ENCODE data around the gene CCDC38. TPM values are rescaled to one million over a fixed set of nuclear protein-coding genes. Genes with fewer than 3 reads are reported as not detected.

The CCDC38 gene
- under 1 TPM in 1 of 2 donors, not detected in 1; 0.33 TPM for total RNA-seq

GRCh38 chr12:95942524-95943329, at the start of gene CCDC38:
TSS of gene CCDC38 (minus strand) at chr12:95942614. CDS start at chr12:95936509, 6,105 bp downstream.
- H3K9me3 Mint-ChIP-seq: no peaks in the 10 kb centered on the region
- H3K36me3 Mint-ChIP-seq: no peaks in the 10 kb centered on the region
- H3K27me3 Mint-ChIP-seq: peaks cover 0 to 5% of the 10 kb centered on the region in 2 donors

GRCh38 chr12:95990136-95990535, 47.7 kb upstream of the CCDC38 start:
- Mint-ChIP-seq H3K27ac (no peak overlapping the region), H3K9me3 (no peaks in the 10 kb centered on the region), H3K27me3 (no peaks in the 10 kb centered on the region), H3K4me1 (ENCODE audit: low read depth in 2 of 2) (no peaks in the 10 kb centered on the region), H3K36me3 (no peaks in the 10 kb centered on the region), H3K4me3 (no peak overlapping the region)
- DNase-seq (ENCODE audit: low spot score) (no peak), ATAC-seq (no peak)

More at GRCh38 chr12:95942524-95943329, at the start of gene CCDC38:
- peak; percentile 98 for ATAC-seq
- DNase-seq (ENCODE audit: low spot score): peak; percentile 88
- Mint-ChIP-seq H3K4me3 (peak within 1 kb of the TSS; percentile 95), H3K4me1 (ENCODE audit: low read depth in 2 of 2) (peaks cover 6 to 9% of the 10 kb centered on the region in 2 donors), H3K27ac (peak within 1 kb of the TSS; percentile 73 to 85)

- no peak overlapping the region for H3K4me3 Mint-ChIP-seq
- DNase-seq (ENCODE audit: low spot score) (no peak), ATAC-seq (no peak)
- H3K4me1 Mint-ChIP-seq (ENCODE audit: low read depth in 2 of 2): no peaks in the 10 kb centered on the region
- H3K36me3 Mint-ChIP-seq: no peaks in the 10 kb centered on the region
- H3K27ac Mint-ChIP-seq: no peak overlapping the region
- H3K9me3 Mint-ChIP-seq: no peaks in the 10 kb centered on the region
- H3K27me3 Mint-ChIP-seq: no peaks in the 10 kb centered on the region
These were observed 47.2 kb upstream of the CCDC38 start for GRCh38 chr12:95989504-95990123.

GRCh38 chr12:95988506-95989275, 46.3 kb upstream of the CCDC38 start:
- Mint-ChIP-seq H3K9me3 (no peaks in the 10 kb centered on the region), H3K4me1 (ENCODE audit: low read depth in 2 of 2) (no peaks in the 10 kb centered on the region), H3K36me3 (no peaks in the 10 kb centered on the region), H3K4me3 (no peak overlapping the region), H3K27ac (no peak overlapping the region), H3K27me3 (no peaks in the 10 kb centered on the region)
- no peak for DNase-seq (ENCODE audit: low spot score)
- ATAC-seq: no peak

- Mint-ChIP-seq H3K9me3 (no peaks in the 10 kb centered on the region), H3K4me3 (no peak overlapping the region), H3K27ac (no peak overlapping the region), H3K4me1 (ENCODE audit: low read depth in 2 of 2) (no peaks in the 10 kb centered on the region), H3K27me3 (no peaks in the 10 kb centered on the region), H3K36me3 (no peaks in the 10 kb centered on the region)
- DNase-seq (ENCODE audit: low spot score) (no peak), ATAC-seq (no peak)
These were observed 44.5 kb upstream of the CCDC38 start for GRCh38 chr12:95986635-95987570.

GRCh38 chr12:95984682-95985081, 42.3 kb upstream of the CCDC38 start:
- ATAC-seq (no peak), DNase-seq (ENCODE audit: low spot score) (no peak)
- no peaks in the 10 kb centered on the region for H3K4me1 Mint-ChIP-seq (ENCODE audit: low read depth in 2 of 2)
- H3K27me3 Mint-ChIP-seq: no peaks in the 10 kb centered on the region
- H3K4me3 Mint-ChIP-seq: no peak overlapping the region
- H3K36me3 Mint-ChIP-seq: no peaks in the 10 kb centered on the region
- no peak overlapping the region for H3K27ac Mint-ChIP-seq
- H3K9me3 Mint-ChIP-seq: no peaks in the 10 kb centered on the region

- Mint-ChIP-seq H3K27me3 (no peaks in the 10 kb centered on the region), H3K27ac (no peak overlapping the region), H3K36me3 (no peaks in the 10 kb centered on the region), H3K4me1 (ENCODE audit: low read depth in 2 of 2) (no peaks in the 10 kb centered on the region), H3K4me3 (no peak overlapping the region), H3K9me3 (no peaks in the 10 kb centered on the region)
- ATAC-seq (no peak), DNase-seq (ENCODE audit: low spot score) (no peak)
These were observed 40.2 kb upstream of the CCDC38 start for GRCh38 chr12:95982602-95983001.

DNA sequence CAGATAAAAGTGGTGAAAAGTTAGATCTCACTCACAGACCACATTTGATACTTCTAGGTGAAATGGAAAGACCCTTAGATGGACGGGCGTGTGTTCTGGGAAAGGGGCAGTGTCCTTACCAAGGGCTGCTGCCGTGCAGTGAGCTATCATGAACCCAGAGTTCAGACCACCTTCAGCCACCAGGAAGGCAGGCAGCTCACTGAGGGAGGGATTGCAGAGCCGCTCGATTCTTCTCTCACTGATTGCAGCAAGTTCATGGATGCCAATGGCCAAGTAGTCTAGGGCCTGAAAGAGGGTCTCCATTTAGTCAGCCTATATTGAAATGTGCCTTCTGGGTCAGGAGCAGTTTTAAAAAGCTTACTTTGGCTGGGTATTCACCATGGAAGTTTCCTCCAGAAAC, 38.0 kb upstream of the CCDC38 start:
- ATAC-seq: no peak

GRCh38 chr12:95978774-95979173, 36.4 kb upstream of the CCDC38 start:
- no peaks in the 10 kb centered on the region for H3K4me1 Mint-ChIP-seq (ENCODE audit: low read depth in 2 of 2)
- H3K27me3 Mint-ChIP-seq: no peaks in the 10 kb centered on the region
- DNase-seq (ENCODE audit: low spot score) (no peak), ATAC-seq (no peak)
- H3K9me3 Mint-ChIP-seq: no peaks in the 10 kb centered on the region
- no peak overlapping the region for H3K27ac Mint-ChIP-seq
- no peak overlapping the region for H3K4me3 Mint-ChIP-seq
- H3K36me3 Mint-ChIP-seq: no peaks in the 10 kb centered on the region

More for the DNA sequence above, 38.0 kb upstream of the CCDC38 start:
- H3K36me3 Mint-ChIP-seq: no peaks in the 10 kb centered on the region
- no peaks in the 10 kb centered on the region for H3K4me1 Mint-ChIP-seq (ENCODE audit: low read depth in 2 of 2)
- H3K27ac Mint-ChIP-seq: no peak overlapping the region
- no peak for DNase-seq (ENCODE audit: low spot score)
- H3K9me3 Mint-ChIP-seq: no peaks in the 10 kb centered on the region
- H3K27me3 Mint-ChIP-seq: no peaks in the 10 kb centered on the region
- H3K4me3 Mint-ChIP-seq: no peak overlapping the region

GRCh38 chr12:95978351-95978750, 35.9 kb upstream of the CCDC38 start:
- Mint-ChIP-seq H3K27ac (no peak overlapping the region), H3K9me3 (no peaks in the 10 kb centered on the region), H3K4me1 (ENCODE audit: low read depth in 2 of 2) (no peaks in the 10 kb centered on the region), H3K36me3 (no peaks in the 10 kb centered on the region), H3K4me3 (no peak overlapping the region), H3K27me3 (no peaks in the 10 kb centered on the region)
- no peak for DNase-seq (ENCODE audit: low spot score)
- no peak for ATAC-seq

DNA sequence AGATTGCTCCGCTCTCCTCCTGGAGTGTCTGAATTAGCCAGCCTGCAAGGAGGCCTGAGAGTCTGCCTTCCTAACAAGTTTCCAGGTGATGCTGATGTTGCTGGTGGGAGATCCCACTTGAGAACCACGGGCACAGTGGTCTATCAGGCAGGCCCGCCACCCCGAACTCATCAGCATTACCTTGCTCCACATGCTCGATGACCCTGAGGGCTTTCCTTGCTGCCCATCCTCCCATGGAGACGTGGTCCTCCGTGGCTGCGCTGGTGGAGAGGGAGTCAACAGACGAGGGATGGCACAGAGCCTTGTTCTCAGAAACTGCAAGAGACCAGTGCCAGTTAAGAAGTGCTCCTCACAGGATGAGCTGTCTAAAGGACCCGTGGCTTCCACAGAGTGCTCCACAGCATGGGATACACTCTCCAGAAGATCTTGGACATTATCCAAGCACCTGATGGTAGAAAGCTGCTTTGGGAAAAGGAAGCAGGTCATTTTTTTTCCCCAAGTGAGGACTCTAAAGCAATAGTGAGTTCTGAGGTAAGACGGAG, 35.4 kb upstream of the CCDC38 start:
- no peaks in the 10 kb centered on the region for H3K9me3 Mint-ChIP-seq
- H3K4me1 Mint-ChIP-seq (ENCODE audit: low read depth in 2 of 2): no peaks in the 10 kb centered on the region
- no peak overlapping the region for H3K27ac Mint-ChIP-seq
- H3K27me3 Mint-ChIP-seq: no peaks in the 10 kb centered on the region
- ATAC-seq: no peak
- DNase-seq (ENCODE audit: low spot score): no peak
- no peak overlapping the region for H3K4me3 Mint-ChIP-seq
- no peaks in the 10 kb centered on the region for H3K36me3 Mint-ChIP-seq

- no peak overlapping the region for H3K4me3 Mint-ChIP-seq
- H3K4me1 Mint-ChIP-seq (ENCODE audit: low read depth in 2 of 2): no peaks in the 10 kb centered on the region
- H3K36me3 Mint-ChIP-seq: no peaks in the 10 kb centered on the region
- no peaks in the 10 kb centered on the region for H3K9me3 Mint-ChIP-seq
- DNase-seq (ENCODE audit: low spot score): no peak
- H3K27ac Mint-ChIP-seq: no peak overlapping the region
- no peaks in the 10 kb centered on the region for H3K27me3 Mint-ChIP-seq
- ATAC-seq: no peak
These were observed 34.0 kb upstream of the CCDC38 start for GRCh38 chr12:95976416-95976832.

- Mint-ChIP-seq H3K4me3 (no peak overlapping the region), H3K27ac (no peak overlapping the region), H3K9me3 (no peaks in the 10 kb centered on the region), H3K4me1 (ENCODE audit: low read depth in 2 of 2) (no peaks in the 10 kb centered on the region), H3K36me3 (no peaks in the 10 kb centered on the region), H3K27me3 (no peaks in the 10 kb centered on the region)
- DNase-seq (ENCODE audit: low spot score) (no peak), ATAC-seq (no peak)
These were observed 33.1 kb upstream of the CCDC38 start for GRCh38 chr12:95975491-95975890.

Measured in natural killer cell treated with Interleukin-12 subunit alpha and Interleukin-12 subunit beta and Interleukin-15 and Interleukin-18, amount 100 ng/mL, for 72 hours (primary cell).